ELF-1 (cell line): ENCODE measurements around the gene PES1.
"Not testable (repeated sequence)": the region's sequence is repeated elsewhere in the genome, so short reads cannot be mapped to it uniquely, and the experiment has no call there.

Source experiments
- DNase-seq: peaks from one replicate; pipeline ENCODE4 v3.0.0-alpha.2; 2016; ENCODE audit warnings: low read depth, low spot score

The PES1 gene

GRCh38 chr22:30575859-30576258 lies 15.9 kb downstream of the PES1 start:
- DNase-seq, result no peak

DNA sequence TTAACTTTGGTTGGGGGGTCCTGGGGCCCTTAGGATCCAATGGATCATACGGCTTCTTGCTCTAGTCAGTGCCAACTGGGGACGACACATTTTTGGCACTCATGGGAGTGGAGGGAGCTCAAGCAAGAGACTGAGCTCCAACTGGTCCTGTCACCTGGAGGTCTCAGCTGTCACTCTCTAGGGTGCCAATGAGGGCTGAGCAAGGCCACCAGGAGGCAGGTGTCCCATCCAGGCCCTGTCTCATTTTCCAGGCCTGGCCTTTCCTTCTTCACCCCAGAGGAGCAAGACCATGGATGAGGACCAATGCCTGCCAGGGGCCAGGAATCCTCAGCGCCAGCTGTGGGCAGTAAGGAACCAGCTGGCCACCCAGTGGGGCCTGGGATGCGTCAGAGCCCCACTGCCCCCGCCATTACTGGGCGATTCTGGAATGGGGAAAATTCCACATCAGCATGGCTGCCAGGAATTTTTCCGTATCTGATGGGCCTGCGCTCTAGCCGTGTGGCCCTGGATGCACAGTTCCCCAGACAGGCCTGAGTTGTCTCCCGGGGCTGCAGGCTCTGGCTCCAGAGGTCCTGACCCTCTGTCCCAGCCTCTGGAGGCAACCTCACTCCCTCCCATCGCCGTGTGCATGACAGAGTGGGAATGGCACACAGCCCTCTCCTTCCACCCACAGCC lies 16.6 kb downstream of the PES1 start:
- peak; percentile 52 for DNase-seq

GRCh38 chr22:30574095-30574981 lies 17.4 kb downstream of the PES1 start, which contains the start of gene GAL3ST1:
Gene GAL3ST1, minus strand, starts transcription at chr22:30574665. Its CDS starts 17,273 bp downstream, at chr22:30557392.
- DNase-seq, result no peak

DNA sequence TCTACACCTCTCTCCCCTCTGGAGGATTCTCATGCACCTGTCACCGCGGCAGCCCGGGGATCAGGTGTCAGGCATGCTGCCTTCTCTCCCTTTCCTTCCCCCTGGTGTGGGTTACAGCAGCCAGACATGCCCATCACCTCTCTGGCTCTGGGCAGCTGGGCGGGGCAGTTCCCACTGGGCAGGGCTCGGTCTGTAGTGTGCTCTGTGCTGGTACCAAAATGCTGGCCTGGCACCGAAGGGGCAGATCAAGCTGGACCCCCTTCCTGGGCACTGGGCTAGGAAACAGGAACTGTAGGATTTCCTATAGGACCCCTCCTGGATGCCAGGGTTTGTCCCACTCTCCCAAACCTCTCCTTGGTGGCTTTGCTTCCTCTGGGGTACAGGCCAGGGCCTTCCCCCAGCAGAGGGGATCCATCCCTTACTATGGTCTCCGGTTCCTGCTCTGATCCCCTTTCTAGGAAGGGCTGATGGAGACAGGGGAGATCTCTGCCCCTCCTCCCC lies 18.1 kb downstream of the PES1 start:
- no peak for DNase-seq

DNA sequence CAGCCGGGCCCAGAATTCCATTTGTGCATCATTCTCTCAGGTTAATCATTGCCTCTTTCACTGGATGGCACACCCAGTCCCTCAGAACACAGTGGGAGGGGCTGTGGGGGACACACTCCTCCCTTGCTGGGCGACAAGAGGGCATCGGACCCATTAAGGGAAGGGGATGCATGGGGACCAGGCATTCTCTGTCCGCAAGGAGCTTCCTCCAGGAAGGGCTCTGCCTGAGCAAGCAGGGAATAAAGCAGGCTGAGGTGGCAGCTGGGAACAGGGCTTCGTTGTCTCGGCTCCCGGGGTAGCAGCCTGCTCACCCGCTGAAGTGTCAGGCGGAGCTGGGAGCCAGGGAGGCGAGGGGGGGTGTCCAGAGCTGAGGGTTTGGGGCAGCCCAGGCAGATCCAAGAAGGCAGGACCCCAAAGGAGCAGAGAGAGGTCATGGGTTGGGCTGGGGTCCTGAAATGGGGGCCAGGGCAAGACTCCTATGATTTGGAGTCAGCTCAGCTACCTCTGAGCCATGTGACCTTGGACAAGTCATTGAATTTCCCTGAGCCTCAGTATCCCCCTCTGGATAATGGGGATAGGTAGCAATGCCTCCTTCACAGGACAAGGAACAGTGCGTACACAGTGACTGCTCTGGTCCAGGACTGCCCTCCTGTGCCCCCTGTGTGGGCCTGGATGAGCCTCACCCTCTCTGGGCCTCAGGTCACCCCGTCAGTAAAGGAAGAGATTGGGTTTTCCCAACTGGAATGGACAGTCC lies 18.7 kb downstream of the PES1 start:
- no peak for DNase-seq

DNA sequence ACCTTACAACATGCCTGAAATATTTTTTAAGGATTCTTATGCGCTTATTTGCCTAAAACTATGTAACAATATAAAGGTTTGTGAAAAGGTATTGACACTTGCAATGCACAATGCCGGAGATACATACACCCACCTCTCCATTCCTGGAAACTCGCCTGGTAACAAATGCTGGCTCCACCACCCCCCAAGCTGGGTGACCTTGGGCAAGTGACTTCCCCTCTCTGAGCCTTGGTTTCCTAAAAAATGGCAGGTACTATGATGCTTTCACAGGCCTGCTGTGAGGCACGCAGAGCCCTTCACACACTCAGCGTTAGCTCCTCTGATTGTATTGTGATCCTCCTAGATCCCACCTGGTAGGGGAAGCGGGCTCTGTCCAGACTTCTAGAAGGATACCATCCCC lies 19.5 kb downstream of the PES1 start:
- no peak for DNase-seq

DNA sequence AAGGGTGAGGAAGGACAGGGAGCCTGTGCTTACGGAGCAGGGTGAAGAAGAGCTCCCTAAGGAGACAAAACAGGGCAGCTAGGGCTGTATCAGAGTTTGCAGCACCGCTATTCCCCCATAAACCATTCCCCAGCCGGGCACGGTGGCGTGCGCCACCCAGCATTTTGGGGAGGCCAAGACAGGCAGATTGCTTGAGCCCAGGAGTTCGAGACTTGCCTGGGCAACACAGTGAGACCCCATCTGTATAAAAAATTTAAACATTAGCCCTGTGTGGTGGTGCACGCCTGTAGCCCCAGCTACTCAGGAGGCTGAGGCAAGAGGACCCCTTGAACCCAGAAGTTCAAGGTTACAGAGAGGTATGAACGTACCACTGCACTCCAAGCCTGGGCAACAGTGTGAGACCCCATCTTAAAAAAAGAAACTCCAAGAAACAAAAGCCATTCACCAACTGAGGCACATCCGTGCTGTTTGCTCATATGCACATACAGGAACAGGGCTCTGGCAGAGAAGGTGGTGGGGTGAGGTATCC lies 22.0 kb downstream of the PES1 start:
- no peak for DNase-seq

- DNase-seq, result peak; percentile 66
These were observed 23.4 kb downstream of the PES1 start for GRCh38 chr22:30568137-30568805.

DNA sequence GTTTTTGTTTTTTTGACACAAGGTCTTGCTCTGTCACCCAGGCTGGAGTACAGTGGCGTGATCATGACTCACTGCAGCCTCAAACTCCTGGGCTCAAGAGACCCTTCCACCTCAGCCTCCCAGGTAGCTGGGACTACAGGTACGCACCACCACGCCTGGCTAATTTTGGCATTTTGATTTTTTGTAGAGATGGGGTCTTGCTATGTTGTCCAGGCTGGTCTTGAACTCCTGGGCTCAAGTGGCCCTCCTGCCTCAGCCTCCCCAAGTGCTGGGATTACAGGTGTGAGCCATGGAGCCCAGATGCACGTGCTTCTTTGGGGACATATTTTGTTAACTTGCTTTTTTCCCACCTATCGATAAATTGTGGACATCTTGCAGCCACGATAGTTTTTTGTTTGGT lies 24.4 kb downstream of the PES1 start:
- not testable (repeated sequence) for DNase-seq

- DNase-seq, result no peak
These were observed 25.6 kb downstream of the PES1 start for GRCh38 chr22:30566125-30566524.

DNA sequence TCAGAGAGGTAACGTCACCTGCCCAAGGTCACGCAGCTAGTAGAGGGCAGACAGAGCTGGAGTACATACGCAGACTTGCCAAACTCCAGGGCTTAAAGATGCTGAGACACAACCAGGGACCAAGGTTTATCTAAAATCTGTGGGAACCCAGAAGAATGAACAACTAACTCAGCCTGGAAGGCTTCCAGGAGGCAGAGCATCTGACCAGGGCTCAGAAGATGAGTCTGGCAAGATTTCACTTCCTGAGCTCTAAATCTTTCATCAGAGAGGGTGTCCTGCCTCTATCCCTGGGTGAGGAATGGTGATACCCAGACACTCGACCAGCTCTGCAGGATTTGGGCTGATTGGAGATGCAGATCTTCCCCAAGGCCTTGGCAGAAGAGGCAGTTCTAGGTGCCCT lies 26.4 kb downstream of the PES1 start:
- DNase-seq, result no peak

DNA sequence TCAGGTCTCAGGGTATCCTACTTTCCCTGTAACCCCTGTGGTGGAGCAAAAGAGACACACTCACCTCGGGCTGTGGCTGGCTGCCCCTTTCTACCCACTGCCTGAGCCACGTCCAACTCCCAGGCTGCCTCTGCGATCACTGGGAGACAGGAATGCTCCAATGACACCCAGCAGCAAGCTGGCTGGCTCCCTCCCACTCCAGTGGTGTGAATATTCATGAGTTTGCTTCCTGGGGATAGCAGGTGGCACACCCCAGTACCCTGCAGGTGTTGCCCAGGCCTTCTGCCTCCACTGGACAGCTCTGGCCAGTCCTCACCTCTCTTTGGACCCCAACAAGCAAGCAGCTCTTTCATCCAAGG lies 27.0 kb downstream of the PES1 start:
- no peak for DNase-seq

DNA sequence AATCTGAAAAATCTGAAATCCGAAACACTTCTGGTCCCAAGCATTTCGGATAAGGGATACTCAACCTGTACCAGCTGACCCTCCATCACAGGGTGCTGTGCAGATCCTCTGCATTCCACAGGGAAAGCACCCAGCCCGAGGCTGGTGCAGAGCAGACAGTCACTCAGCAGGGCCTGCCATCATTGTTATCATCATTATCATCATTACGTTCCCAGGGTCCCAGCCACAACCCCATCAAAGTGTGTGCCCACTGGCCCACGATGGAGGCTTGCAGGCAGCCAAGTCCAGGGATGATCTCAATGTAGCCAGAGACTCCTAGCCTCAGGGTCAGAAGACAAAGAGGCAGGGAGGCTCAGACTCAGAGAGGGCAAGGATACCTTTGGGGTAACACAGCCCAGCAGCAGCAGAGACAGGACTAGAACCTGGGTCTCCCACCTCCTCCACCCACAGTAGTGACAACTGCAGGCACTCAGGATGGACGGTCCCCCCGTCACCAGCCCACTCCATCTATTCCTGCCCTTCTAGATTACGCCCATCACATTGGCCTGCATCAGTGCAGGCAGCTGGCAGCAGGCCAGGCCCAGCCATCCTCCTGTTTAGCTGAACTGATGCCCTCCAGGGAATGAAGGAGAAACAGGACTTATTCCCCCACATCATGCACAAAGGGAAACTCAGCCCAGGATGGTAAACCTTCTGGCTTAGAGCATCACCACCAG lies 27.5 kb downstream of the PES1 start:
- DNase-seq, result no peak

GRCh38 chr22:30562366-30562765 lies 29.3 kb downstream of the PES1 start:
- DNase-seq, result peak; percentile 16

DNA sequence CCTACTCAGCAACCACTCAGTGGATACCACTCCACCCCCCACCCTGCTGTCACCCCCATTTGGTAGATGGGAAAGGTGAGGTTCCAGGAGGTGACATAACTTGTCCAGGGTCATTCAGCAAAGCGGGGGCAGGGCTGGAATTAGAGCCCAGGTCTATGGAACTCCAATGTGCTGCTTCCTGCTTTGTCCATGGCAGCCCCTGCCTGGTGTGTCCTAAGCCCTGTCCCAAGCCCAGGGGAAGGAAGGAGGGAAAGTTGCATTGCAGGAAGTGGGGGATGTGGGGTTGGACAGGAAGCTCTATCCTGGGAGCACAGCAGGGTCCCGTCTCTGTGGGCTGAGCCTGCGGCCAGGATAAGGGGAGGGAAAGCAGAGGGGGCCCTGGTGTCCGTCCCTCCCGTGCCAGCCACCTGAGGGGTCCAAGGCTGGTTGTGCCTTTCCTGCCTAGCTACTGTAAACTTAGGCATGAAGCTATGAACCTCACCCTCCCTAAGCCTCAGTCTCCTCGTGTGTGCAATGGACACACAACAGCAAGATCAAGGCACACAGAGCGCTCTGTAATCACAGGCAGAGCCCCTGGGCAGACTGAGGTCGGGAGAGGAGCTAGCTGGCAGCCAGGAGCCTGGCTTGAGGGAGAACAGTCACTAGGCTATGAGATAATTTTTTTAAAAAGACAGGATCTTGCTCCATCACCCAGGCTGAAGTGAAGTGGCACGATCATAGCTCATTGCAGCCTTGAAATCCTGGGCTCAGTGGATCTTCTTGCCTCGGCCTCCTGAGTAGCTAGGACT lies 30.1 kb downstream of the PES1 start:
- DNase-seq, result peak; percentile 56

- not testable (repeated sequence) for DNase-seq
These were observed 31.0 kb downstream of the PES1 start for GRCh38 chr22:30560643-30561202.

DNA sequence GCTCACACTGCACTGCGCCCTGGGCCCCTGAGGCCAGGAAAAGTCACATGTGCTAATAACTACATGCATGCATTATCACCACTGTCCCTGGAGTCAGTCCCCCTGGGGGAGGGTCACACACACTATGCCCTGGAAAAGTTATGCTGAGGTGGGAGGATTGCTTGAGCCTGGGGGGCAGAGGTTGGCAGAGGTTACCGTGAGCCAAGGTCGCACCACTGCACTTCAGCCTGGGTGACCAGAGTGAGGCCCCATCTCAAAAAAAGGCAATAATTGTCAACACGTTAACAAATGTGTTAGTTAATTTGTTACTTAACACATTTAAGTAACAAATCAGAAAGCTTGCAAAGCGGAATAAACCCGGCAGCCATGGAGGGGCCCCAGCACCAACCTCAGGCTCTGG lies 31.8 kb downstream of the PES1 start:
- no peak for DNase-seq

DNA sequence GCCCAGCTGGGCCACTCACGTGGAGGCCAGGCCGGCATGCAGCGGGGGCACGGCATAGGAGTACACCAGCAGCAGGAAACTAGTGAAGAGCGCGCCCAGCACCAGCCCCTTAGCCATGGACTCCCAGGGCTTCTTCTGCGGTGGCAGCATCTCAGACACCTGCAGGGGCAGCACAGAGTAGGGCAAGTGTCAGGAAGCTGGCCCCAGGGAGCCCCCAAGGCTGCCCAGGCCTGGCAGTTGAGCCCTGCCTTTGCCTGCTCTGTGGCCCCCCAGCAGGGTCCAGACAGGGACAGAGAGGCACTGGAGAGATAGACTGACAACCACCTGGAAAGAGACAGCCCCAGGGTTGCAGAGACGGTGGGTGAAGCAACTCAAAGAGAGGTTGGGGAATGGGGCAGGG lies 34.5 kb downstream of the PES1 start:
- no peak for DNase-seq

- no peak for DNase-seq
These were observed 35.3 kb downstream of the PES1 start for GRCh38 chr22:30556388-30556787.
